Measurements from ENCODE around the gene PRDM16. TPM values are rescaled to one million over a fixed set of nuclear protein-coding genes. Genes with fewer than 3 reads are reported as not detected.

The PRDM16 gene
- total RNA-seq, 1 donor, result 6.5 TPM

- H3K27ac ChIP-seq (ENCODE audit: low read depth, low read length), result no peak overlapping the region
- DNase-seq (ENCODE audit: insufficient read length, low spot score, missing footprints), result no peak
- H4K20me1 ChIP-seq (ENCODE audit: insufficient read depth, low read length), result peaks cover 4% of the 10 kb centered on the region
- H3K4me1 ChIP-seq (ENCODE audit: insufficient read depth, low read length), result peaks cover 10% of the 10 kb centered on the region
- no peaks in the 10 kb centered on the region for H3K9me3 ChIP-seq (ENCODE audit: low read depth, low read length)
- TF ChIP-seq CTCF (IDR thresholded peaks at IDR 0.05; ENCODE audit: extremely low read depth, low read depth, low read length), result no peak
- H3K79me2 ChIP-seq (ENCODE audit: insufficient read depth, low read length), result no peaks in the 10 kb centered on the region
- no peaks in the 10 kb centered on the region for H3K36me3 ChIP-seq (ENCODE audit: insufficient read depth, low read length)
- H3K4me3 ChIP-seq (ENCODE audit: insufficient read depth, low read length), result no peak overlapping the region
- no peak overlapping the region for H3K4me2 ChIP-seq (ENCODE audit: insufficient read depth, low read length)
- no peaks in the 10 kb centered on the region for H3K27me3 ChIP-seq (ENCODE audit: insufficient read depth, low read length)
- H2AFZ ChIP-seq (ENCODE audit: low read length), result no peak overlapping the region
These were observed 255.0 kb downstream of the PRDM16 start for GRCh38 chr1:3323796-3324703.

GRCh38 chr1:3324704-3325535, 255.9 kb downstream of the PRDM16 start:
- H3K27me3 ChIP-seq (ENCODE audit: insufficient read depth, low read length), result no peaks in the 10 kb centered on the region
- no peak overlapping the region for H3K4me3 ChIP-seq (ENCODE audit: insufficient read depth, low read length)
- no peaks in the 10 kb centered on the region for H3K79me2 ChIP-seq (ENCODE audit: insufficient read depth, low read length)
- H3K9me3 ChIP-seq (ENCODE audit: low read depth, low read length), result no peaks in the 10 kb centered on the region
- no peaks in the 10 kb centered on the region for H3K36me3 ChIP-seq (ENCODE audit: insufficient read depth, low read length)
- DNase-seq (ENCODE audit: insufficient read length, low spot score, missing footprints), result peak; percentile 85
- no peak overlapping the region for H3K4me2 ChIP-seq (ENCODE audit: insufficient read depth, low read length)
- peaks cover 4% of the 10 kb centered on the region for H4K20me1 ChIP-seq (ENCODE audit: insufficient read depth, low read length)
- no peak overlapping the region for H2AFZ ChIP-seq (ENCODE audit: low read length)
- no peak overlapping the region for H3K27ac ChIP-seq (ENCODE audit: low read depth, low read length)
- peaks cover 10% of the 10 kb centered on the region for H3K4me1 ChIP-seq (ENCODE audit: insufficient read depth, low read length)
- no peak for TF ChIP-seq CTCF (IDR thresholded peaks at IDR 0.05; ENCODE audit: extremely low read depth, low read depth, low read length)

- no peaks in the 10 kb centered on the region for H3K79me2 ChIP-seq (ENCODE audit: insufficient read depth, low read length)
- no peak overlapping the region for H3K4me2 ChIP-seq (ENCODE audit: insufficient read depth, low read length)
- peak; percentile 83 for DNase-seq (ENCODE audit: insufficient read length, low spot score, missing footprints)
These were observed 257.7 kb downstream of the PRDM16 start for GRCh38 chr1:3326516-3327388.

More at GRCh38 chr1:3326516-3327388, 257.7 kb downstream of the PRDM16 start:
- Histone ChIP-seq H2AFZ (ENCODE audit: low read length) (no peak overlapping the region), H3K36me3 (ENCODE audit: insufficient read depth, low read length) (no peaks in the 10 kb centered on the region), H3K4me3 (ENCODE audit: insufficient read depth, low read length) (no peak overlapping the region), H3K9me3 (ENCODE audit: low read depth, low read length) (no peaks in the 10 kb centered on the region), H3K27ac (ENCODE audit: low read depth, low read length) (no peak overlapping the region), H4K20me1 (ENCODE audit: insufficient read depth, low read length) (no peaks in the 10 kb centered on the region), H3K27me3 (ENCODE audit: insufficient read depth, low read length) (no peaks in the 10 kb centered on the region), H3K4me1 (ENCODE audit: insufficient read depth, low read length) (no peaks in the 10 kb centered on the region)
- no peak for TF ChIP-seq CTCF (IDR thresholded peaks at IDR 0.05; ENCODE audit: extremely low read depth, low read depth, low read length)

Measured in osteoblast (primary cell).